ENCODE results near the gene PRKCZ.
"Not testable (repeated sequence)": the region's sequence is repeated elsewhere in the genome, so short reads cannot be mapped to it uniquely, and the experiment has no call there.

The PRKCZ gene

GRCh38 chr1:2115008-2115641 is 64.9 kb downstream of the PRKCZ start:
- no peak for DNase-seq (ENCODE audit: low spot score)

DNA sequence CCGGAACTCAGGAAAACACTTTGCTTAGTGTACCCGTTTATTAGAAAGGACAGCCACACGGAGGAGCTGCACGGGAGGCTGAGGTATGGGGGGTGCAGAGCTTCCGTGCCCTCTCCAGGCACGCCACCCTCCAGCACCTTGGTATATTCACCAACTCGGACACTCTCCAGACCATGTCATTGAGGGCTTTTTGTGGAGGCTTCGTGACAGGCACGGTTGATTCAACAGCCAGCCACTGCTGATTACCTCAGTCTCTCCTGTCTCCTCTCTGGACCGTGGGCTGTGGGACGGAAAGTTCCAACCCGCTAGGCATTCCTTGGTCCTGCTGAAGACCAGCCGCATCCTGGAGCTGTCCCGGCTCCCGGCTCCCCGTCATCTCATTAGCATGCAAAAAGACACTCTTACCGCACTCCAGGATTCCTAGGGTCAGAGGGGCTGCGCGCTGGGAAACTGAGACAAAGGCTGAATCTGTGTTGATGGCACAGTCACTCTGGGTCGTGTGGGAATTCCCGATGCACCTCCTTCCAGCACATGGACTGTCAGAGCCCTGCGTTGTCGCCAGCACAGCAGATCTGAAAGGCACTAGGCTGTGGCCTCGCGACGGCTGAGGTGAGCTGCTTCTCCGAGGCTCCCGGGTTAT is 65.6 kb downstream of the PRKCZ start:
- no peak for DNase-seq (ENCODE audit: low spot score)

GRCh38 chr1:2119886-2120285 is 69.7 kb downstream of the PRKCZ start:
- no peak for DNase-seq (ENCODE audit: low spot score)

GRCh38 chr1:2121101-2121691 is 71.0 kb downstream of the PRKCZ start:
- no peak for DNase-seq (ENCODE audit: low spot score)

DNA sequence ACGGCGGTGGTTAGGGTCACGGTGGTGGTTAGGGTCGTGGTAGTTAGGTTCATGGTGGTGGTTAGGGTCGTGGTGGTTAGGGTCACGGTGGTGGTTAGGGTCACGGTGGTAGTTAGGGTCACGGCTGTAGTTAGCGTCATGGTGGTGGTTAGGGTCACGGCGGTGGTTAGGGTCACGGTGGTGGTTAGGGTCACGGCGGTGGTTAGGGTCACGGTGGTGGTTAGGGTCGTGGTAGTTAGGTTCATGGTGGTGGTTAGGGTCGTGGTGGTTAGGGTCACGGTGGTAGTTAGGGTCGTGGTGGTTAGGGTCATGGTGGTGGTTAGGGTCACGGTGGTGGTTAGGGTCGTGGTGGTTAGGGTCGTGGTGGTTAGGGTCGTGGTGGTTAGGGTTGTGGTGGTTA is 71.6 kb downstream of the PRKCZ start:
- DNase-seq (ENCODE audit: low spot score) = not testable (repeated sequence)

DNA sequence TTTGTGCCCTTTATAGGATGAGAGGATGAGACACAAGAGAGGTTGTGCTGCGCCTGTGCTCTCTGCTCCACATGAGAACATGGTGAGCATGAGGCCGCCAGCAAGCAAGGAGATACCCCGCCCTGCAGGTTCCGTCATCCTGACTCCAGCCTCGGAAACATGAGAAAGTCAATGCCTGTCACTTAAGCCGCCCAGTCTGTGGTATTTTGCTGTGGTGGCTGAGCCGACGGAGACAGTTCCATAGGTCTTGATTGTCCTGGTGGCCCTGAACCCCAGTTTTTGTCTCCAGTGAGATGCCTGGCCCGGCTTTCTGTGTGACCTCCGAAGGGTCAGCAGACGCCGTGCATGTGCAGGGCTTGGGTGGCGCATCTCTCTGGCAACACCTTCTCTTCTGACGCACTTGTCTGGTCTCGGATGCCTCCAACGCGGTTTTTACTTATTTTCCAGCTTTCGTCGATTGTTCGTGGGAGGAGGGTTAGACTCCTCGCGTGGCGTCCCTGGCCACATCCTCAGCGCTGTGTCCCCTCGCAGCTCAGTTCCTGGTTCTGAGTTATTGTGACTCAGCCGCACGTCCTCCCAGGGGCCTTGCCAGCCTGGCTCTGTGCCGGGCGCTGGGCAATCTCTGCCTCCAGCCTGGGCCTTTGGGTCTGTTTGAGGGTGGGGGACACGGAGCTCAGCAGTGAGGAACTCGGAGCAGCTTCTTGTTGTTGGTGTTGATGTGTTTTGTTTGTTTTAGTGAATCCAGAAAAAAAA is 74.4 kb downstream of the PRKCZ start:
- DNase-seq (ENCODE audit: low spot score) = no peak

- DNase-seq (ENCODE audit: low spot score) = no peak
Measured at GRCh38 chr1:2125350-2126211, 75.4 kb downstream of the PRKCZ start.

DNA sequence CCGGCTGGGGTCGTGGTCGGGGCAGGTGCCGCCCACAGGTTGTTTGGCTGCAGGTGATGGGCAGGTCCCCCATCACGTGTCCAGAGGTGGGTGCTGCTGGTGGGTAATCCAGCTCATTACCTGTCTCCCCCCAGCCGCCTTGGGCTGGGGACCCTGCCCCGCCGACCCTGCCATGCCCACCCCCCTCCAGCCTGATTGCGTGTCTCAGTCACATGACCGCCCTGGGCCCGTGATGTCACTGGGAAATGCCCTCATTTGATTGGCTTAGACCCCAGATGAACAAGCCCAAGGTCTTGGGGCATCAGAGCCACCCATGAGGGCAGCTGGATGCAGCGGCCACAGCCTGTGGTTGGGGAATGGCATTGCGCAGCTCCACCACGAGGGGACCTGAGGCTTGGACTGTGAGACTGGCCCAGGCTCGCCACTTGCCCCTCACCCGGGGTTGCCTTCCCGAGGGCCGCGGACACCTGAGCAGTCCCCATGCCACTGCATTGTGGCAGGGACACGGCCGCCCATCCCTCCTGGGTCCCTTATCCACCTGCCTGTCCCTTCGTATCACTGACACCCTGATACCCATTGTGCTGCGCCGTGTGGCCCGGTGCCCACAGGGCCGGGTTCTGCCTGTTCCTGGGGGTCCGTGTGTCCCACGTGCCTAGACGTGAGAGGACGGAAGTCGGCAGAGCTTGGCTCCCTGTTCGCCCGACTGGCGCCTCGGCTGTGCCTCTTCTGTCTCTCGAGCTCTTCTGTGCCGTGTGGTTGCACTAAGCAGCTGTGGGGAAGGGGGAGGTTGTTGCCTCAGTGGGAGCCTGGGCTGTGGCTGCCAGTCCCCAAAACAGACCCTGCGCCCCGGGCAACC is 76.3 kb downstream of the PRKCZ start:
- DNase-seq (ENCODE audit: low spot score) = no peak

GRCh38 chr1:2127187-2128145 is 77.3 kb downstream of the PRKCZ start:
- DNase-seq (ENCODE audit: low spot score) = no peak

DNA sequence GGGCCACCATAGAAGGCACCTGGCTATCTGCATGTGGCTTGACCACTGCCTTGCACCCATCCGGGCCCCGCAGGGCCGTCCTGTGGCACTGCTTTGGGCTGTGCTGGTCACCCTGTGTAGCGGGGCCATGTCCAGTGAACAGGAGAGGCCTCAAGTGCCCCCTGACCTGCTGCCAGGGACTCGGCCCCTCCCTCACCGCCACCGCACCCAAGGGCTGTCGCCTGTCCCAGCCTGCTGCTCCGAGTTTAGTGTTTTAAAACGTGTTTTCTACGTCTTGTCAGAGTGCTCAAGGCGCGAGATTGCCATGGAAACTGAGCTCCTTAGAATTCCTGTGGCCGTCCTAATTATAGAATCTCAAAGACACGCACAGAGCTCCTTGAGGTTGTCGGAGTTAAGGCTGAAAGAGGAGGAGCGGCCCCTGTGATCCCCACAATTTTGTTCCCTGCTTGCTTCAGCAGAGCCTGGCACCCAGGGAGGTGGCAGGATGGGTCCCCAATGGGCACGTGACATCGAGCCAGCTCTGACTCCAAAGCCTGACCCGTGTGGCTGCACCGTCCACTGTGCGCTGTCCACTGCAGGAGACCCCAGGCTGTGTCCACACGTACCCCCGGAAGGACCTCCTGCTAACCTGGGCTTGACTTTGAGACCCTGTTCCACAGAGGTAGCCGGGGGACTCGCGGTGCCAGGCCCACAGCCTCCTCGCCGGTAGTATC is 78.1 kb downstream of the PRKCZ start:
- DNase-seq (ENCODE audit: low spot score) = no peak

- no peak for DNase-seq (ENCODE audit: low spot score)
Measured at GRCh38 chr1:2129256-2129943, 79.2 kb downstream of the PRKCZ start.

DNA sequence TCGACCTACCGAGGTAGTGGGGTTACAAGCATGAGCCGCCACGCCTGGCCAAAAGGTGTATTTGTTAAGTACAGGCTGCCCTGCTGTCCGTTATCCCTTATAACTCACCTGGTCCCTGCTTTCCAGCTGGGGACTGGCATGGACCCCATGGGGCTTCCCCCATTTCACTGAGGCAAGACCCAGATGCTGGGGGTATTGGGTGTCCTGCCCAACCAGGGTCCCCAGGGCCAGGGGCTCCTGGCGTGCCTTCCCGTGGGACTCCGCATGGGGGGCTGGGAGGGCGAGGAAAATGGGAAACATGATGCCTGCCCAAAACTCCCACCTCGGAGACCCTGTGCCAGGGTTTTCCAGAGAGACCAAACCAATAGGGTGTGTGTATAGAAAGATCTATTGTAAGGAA is 79.9 kb downstream of the PRKCZ start:
- no peak for DNase-seq (ENCODE audit: low spot score)

DNA sequence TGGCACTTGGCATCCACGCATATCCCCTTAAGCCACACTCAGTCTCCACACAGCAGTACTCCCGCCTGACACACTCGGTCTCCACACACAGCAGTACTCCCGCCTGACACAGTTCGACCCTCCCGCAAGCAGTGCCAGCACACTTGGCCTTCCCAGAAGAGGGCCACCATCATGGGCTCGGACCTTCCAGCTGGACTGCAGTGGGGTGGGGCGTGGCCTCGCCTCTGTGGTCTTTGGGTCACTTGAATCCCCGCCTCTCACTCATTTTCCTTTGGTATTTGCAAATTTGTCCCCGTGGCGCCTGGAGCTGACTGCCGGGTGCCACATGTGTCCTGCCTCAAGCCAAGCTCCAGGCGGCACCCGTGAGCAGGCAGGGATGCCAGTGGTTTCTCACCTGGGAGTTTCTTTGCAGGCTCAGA is 80.7 kb downstream of the PRKCZ start:
- DNase-seq (ENCODE audit: low spot score) = no peak

- DNase-seq (ENCODE audit: low spot score) = no peak
Measured at GRCh38 chr1:2132222-2133038, 82.2 kb downstream of the PRKCZ start.

DNA sequence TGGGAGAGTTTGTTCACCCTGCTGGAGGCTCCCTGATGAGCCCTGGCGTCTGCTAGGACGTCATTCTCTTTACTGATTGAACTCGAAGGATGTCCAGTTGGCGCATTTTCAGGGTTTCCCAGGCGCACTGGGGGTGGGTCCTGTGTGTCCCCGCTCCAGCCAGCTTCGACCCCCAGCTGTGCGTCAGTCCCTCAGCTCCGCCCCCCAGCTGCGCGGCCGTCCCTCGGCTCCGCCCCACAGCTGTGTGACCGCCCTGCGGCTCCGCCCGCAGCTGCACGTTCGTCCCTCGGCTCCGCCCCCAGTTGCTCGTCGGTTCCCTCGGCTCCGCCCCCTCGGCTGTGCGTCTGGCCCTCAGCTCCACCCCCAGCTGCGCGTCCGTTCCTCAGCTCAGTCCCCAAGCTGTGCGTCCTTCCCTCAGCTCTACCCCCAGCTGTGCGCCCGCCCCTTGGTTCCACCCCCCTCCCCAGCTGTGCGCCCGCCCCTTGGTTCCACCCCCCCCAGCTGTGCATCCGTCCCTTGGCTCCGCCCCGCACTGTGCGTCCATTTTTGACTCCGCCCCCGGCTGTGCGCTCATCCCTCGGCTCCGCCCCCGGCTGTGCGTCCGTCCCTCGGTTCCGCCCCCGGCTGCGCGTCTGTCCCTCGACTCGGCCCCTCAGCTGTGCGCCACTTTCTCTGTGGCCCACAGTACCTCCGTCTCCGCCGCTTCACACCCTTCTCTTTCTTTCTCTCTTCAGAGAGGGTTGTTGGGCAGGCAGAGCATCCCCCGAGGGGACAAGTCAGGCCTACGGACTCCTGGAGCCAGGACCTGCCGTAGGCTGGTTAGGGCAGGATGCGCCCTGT is 83.0 kb downstream of the PRKCZ start:
- peak; percentile 63 for DNase-seq (ENCODE audit: low spot score)

GRCh38 chr1:2133879-2134215 is 83.6 kb downstream of the PRKCZ start:
- DNase-seq (ENCODE audit: low spot score) = no peak

GRCh38 chr1:2134266-2134620 is 84.0 kb downstream of the PRKCZ start:
- DNase-seq (ENCODE audit: low spot score) = no peak
